SK-N-MC (cell line): Measurements from ENCODE around the gene DCK.

ENCODE experiments used
- EZH2 ChIP-seq: fragments of 200-600 bp; sonication (generic); IDR thresholded peaks from one replicate; pipeline ENCODE4 v1.6.1; 2017; ENCODE audit warnings: antibody characterized with exemption
- FOXP2 ChIP-seq: optimal IDR thresholded peaks from 2 replicates; pipeline ENCODE3; 2011; ENCODE audit warnings: mild to moderate bottlenecking, moderate library complexity; ENCODE audit not compliant: insufficient read depth; ENCODE audit errors: extremely low read length, control extremely low read depth
- POLR2AphosphoS5 ChIP-seq: IDR thresholded peaks from 2 replicates; pipeline ENCODE4 v1.6.1; 2012; ENCODE audit warnings: mild to moderate bottlenecking, low read depth, low read length, borderline replicate concordance

- TF ChIP-seq POLR2AphosphoS5 (no peak), EZH2 (no peak), FOXP2 (no peak)
Observed at GRCh38 chr4:71045256-71045655, 51.8 kb downstream of the DCK start.
